Glutamatergic neuron (in vitro differentiated cells): ENCODE data around the gene TMEM120B. TPM values are rescaled to one million over a fixed set of nuclear protein-coding genes. Genes with fewer than 3 reads are reported as not detected.
A peak's percentile ranks its signal among the peaks of the same experiment; 100 is the strongest.
"Not testable (repeated sequence)": the region's sequence is repeated elsewhere in the genome, so short reads cannot be mapped to it uniquely, and the experiment has no call there.

ENCODE experiments used
- DNase-seq: peaks from one replicate; pipeline ENCODE4 v3.0.0; 2022
- H3K27ac Mint-ChIP-seq: one replicate; pipeline ENCODE4 v1.8.0; 2020; ENCODE audit warnings: mild to moderate bottlenecking, mixed read lengths, inconsistent platforms; ENCODE audit not compliant: unreplicated experiment
- H3K27me3 Mint-ChIP-seq: one replicate; pipeline ENCODE4 v1.8.0; 2020; ENCODE audit warnings: mild to moderate bottlenecking, moderate library complexity, mixed read lengths, inconsistent platforms; ENCODE audit not compliant: unreplicated experiment
- H3K36me3 Mint-ChIP-seq: one replicate; pipeline ENCODE4 v1.8.0; 2020; ENCODE audit warnings: mild to moderate bottlenecking, mixed read lengths, inconsistent platforms; ENCODE audit not compliant: unreplicated experiment
- H3K4me1 Mint-ChIP-seq: one replicate; pipeline ENCODE4 v1.8.0; 2020; ENCODE audit warnings: mild to moderate bottlenecking, low read depth, mixed read lengths, inconsistent platforms; ENCODE audit not compliant: unreplicated experiment
- H3K4me3 Mint-ChIP-seq: one replicate; pipeline ENCODE4 v1.8.0; 2020; ENCODE audit warnings: mild to moderate bottlenecking, mixed read lengths, inconsistent platforms; ENCODE audit not compliant: unreplicated experiment
- H3K9me3 Mint-ChIP-seq: one replicate; pipeline ENCODE4 v1.8.0; 2020; ENCODE audit warnings: mild to moderate bottlenecking, moderate library complexity, mixed read lengths, inconsistent platforms; ENCODE audit not compliant: unreplicated experiment
- total RNA-seq: library from RNA; stranded (reverse); fragmentation: NEBNext Ultra II Directional; extraction: Animal tissue kit (Norgen Biotek cat#: 25700); gene quantifications from one replicate; pipeline ENCODE4 v1.2.1, GENCODE V29; 2021; ENCODE audit not compliant: unreplicated experiment
- TF ChIP-seq, protein P1 (sequence below): fragments of 200-600 bp; sonication (generic); IDR thresholded peaks from one replicate; pipeline ENCODE4 v1.5.0; 2021; ENCODE audit not compliant: partially characterized antibody, unreplicated experiment

Gene TMEM120B
- total RNA-seq, 1 donor from 2014 or later: 205 TPM

GRCh38 chr12:121740847-121741246 lies 28.3 kb downstream of the TMEM120B start:
- DNase-seq: no peak
- no peaks in the 10 kb centered on the region for H3K36me3 Mint-ChIP-seq
- H3K27ac Mint-ChIP-seq: peak overlapping the region; percentile 68
- peaks cover 2% of the 10 kb centered on the region for H3K9me3 Mint-ChIP-seq
- H3K4me1 Mint-ChIP-seq: peaks cover 18% of the 10 kb centered on the region
- H3K27me3 Mint-ChIP-seq: peaks cover 3% of the 10 kb centered on the region
- TF ChIP-seq, protein P1, sequence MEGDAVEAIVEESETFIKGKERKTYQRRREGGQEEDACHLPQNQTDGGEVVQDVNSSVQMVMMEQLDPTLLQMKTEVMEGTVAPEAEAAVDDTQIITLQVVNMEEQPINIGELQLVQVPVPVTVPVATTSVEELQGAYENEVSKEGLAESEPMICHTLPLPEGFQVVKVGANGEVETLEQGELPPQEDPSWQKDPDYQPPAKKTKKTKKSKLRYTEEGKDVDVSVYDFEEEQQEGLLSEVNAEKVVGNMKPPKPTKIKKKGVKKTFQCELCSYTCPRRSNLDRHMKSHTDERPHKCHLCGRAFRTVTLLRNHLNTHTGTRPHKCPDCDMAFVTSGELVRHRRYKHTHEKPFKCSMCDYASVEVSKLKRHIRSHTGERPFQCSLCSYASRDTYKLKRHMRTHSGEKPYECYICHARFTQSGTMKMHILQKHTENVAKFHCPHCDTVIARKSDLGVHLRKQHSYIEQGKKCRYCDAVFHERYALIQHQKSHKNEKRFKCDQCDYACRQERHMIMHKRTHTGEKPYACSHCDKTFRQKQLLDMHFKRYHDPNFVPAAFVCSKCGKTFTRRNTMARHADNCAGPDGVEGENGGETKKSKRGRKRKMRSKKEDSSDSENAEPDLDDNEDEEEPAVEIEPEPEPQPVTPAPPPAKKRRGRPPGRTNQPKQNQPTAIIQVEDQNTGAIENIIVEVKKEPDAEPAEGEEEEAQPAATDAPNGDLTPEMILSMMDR: no peak
- no peak overlapping the region for H3K4me3 Mint-ChIP-seq

DNA sequence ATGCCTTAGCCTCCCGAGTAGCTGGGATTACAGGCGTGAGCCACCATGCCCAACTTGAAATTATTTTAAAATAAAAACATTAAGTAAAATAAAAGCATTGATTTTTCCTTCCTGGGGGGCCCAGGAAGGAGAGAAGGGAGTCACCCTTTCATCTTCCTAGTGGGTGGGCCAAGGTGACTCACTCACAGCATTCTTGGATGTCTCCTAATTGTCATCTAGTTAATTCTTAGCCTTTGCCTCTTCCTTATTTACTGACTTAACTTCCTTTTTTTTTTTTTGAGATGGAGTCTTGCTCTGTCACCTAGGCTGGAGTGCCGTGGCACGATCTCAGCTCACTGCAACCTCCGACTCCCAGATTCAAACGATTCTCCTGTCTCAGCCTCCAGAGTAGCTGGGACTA lies 29.2 kb downstream of the TMEM120B start:
- Mint-ChIP-seq H3K27me3 (peaks cover 3% of the 10 kb centered on the region), H3K4me3 (no peak overlapping the region), H3K4me1 (peaks cover 18% of the 10 kb centered on the region), H3K27ac (peak overlapping the region; percentile 71), H3K9me3 (peaks cover 2% of the 10 kb centered on the region), H3K36me3 (no peaks in the 10 kb centered on the region)
- DNase-seq: no peak
- TF ChIP-seq, protein P1: no peak

DNA sequence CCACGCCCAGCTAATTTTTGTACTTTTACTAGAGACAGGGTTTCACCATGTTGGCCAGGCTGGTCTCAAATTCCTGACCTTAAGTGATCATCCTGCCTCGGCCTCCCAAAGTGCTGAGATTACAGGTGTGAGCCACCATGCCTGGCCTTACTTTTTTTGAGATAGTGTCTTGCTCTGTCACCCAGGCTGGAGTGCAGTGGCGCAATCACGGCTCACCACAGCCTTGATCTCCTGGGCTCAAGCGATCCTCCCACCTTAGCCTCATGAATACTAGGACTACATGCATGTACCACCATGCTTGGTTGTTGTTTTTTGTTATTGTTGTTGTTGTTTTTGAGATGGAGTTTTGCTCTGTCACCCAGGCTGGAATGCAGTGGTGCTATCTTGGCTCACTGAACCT lies 33.0 kb downstream of the TMEM120B start:
- not testable (repeated sequence) for DNase-seq, H3K9me3 Mint-ChIP-seq, H3K36me3 Mint-ChIP-seq, H3K27ac Mint-ChIP-seq, H3K27me3 Mint-ChIP-seq, H3K4me3 Mint-ChIP-seq
- H3K4me1 Mint-ChIP-seq: peaks cover 11% of the 10 kb centered on the region

DNA sequence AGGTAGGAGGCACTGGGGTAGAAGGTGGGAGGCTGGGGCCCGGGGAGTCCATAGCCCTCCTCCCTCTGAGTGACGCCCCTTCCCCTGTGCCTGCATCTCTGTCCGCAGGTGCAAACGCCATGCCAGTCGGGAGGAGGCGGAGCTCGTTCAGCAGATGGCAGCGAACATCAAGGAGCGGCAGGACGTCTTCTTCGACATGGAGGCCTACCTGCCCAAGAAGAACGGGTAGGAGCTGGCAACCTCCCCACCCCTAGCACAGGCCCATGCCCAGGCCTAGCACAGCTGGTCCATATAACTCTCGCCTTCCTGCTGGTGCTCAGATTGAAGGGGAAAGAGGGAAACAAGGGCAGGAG lies 35.6 kb downstream of the TMEM120B start:
- Mint-ChIP-seq H3K27ac (peak overlapping the region; percentile 80), H3K4me1 (peaks cover 4% of the 10 kb centered on the region), H3K4me3 (no peak overlapping the region), H3K36me3 (no peaks in the 10 kb centered on the region), H3K27me3 (peaks cover 5% of the 10 kb centered on the region), H3K9me3 (peaks cover 4% of the 10 kb centered on the region)
- peak; percentile 27 for DNase-seq
- TF ChIP-seq, protein P1: no peak

DNA sequence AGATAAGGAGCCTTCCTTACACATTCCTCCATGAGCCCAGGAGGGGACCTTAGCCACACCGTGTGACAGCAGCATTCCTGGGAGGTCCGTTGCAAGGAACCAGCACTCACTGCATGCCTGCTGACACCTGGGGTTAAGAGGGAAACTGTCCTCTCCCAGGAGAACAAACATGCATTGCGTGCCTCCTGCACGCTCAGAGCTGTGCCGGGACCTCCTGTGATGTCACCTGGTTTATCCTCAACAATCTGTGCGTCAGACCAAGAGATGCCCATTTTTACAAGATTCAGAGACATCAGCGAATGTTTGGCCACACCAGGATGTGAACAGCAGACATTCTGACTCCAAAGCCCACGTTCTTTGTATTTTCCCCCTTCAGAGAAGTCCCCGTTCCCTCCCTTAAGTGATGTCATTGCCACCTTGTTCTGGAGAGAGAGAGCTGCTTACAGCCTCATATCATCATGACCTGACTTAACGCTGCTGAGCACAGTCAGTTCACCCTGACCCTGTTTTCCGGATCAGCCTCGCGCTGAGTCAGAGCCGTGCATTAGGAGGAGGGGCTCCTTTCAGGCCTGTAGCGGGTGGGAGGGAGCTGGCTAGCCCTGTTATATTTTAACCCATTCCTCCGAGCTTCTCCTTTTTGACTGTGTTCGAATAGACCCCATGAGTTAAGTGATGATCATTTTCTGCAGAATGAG lies 36.2 kb downstream of the TMEM120B start:
- H3K4me3 Mint-ChIP-seq: no peak overlapping the region
- H3K27ac Mint-ChIP-seq: peak overlapping the region; percentile 80
- peaks cover 5% of the 10 kb centered on the region for H3K27me3 Mint-ChIP-seq
- H3K4me1 Mint-ChIP-seq: peaks cover 4% of the 10 kb centered on the region
- peak; percentile 26 for DNase-seq
- no peaks in the 10 kb centered on the region for H3K36me3 Mint-ChIP-seq
- H3K9me3 Mint-ChIP-seq: peaks cover 4% of the 10 kb centered on the region
- TF ChIP-seq, protein P1: no peak
